GM12801 (cell line): ENCODE results near the gene RBBP8NL.

Experiments
- CTCF ChIP-seq: IDR thresholded peaks from one replicate; pipeline ENCODE4 v1.5.1; 2011; ENCODE audit warnings: control low read depth; ENCODE audit not compliant: insufficient read length; ENCODE audit errors: extremely low read depth

Gene RBBP8NL, protein sequence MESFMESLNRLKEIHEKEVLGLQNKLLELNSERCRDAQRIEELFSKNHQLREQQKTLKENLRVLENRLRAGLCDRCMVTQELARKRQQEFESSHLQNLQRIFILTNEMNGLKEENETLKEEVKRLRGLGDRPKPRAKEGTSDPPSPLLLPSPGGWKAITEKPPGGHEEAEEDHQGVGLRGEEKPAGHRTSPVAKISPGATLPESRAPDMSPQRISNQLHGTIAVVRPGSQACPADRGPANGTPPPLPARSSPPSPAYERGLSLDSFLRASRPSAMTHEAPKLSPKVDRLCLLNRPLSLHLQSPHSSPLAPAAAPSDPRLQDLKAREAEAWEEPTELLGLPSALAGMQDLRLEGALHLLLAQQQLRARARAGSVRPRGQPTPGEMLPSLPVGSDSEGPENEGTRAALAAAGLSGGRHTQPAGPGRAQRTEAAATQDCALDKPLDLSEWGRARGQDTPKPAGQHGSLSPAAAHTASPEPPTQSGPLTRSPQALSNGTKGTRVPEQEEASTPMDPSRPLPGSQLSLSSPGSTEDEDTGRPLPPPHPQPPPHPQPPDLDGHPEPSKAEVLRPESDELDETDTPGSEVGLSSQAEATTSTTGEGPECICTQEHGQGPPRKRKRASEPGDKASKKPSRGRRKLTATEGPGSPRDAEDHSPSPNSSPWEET

GRCh38 chr20:62427172-62428001, at the start of gene RBBP8NL:
TSS of gene RBBP8NL (minus strand) at chr20:62427539. CDS start at chr20:62419647, 7,892 bp downstream.
- no peak for TF ChIP-seq CTCF

DNA sequence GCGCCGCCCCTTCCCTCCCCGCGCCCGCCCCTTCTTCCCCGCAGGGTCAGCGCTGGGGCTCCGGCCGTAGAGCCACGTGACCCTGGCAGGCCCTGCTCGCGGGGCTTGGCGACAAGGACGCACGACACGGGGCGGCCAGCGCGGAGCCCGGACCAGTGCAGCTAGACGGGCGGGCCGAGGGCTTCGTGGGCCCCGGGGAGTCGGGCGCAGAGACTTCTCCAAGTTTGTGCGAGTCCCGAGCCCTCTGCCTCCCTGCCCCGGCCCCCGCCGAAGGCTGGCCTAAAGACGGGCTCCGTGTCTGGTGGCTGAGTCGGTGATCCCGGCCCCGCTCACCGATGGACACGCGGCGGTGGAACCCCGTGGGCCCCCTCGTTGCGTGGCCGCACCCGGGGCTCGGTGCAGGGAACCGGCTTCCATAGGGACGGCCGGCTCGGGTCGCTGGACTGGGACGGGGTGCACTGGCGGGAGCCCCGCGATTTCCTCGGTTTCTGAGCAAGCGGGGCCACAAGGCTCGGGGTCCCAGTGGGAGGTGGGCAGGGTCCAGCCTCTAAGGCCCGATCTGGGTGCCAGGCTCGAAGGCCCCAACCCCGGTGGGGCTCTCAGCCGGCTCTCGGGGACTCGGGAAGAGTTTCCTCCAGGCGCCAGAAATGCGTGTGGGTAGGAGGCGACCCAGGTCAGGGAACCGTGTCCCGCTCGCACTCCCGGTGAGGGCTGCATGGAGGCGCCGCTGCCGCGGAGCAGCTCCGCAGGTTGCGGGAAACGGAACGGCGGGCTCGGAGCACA, 48.9 kb upstream of the RBBP8NL start:
- no peak for TF ChIP-seq CTCF

DNA sequence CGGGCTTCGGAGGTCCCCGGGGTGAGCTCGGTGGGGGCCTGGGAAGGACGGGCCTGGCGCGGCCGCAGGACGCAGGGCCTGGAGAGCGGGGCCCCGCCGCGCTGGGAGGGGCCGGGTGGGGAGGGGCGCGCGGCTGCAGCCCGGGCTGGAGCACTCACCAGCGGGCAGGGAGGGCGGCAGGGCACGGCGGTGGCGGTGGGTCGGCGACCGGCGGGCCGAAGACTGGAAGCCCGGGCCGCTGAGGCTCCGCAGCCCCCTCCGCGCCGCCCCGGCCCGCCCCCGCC, 48.4 kb upstream of the RBBP8NL start, which contains the start of gene GATA5:
Gene GATA5, minus strand, starts transcription at position 224 of the 284 bp plus-strand sequence. CDS start 474 bp downstream, outside the sequence.
- no peak for TF ChIP-seq CTCF

DNA sequence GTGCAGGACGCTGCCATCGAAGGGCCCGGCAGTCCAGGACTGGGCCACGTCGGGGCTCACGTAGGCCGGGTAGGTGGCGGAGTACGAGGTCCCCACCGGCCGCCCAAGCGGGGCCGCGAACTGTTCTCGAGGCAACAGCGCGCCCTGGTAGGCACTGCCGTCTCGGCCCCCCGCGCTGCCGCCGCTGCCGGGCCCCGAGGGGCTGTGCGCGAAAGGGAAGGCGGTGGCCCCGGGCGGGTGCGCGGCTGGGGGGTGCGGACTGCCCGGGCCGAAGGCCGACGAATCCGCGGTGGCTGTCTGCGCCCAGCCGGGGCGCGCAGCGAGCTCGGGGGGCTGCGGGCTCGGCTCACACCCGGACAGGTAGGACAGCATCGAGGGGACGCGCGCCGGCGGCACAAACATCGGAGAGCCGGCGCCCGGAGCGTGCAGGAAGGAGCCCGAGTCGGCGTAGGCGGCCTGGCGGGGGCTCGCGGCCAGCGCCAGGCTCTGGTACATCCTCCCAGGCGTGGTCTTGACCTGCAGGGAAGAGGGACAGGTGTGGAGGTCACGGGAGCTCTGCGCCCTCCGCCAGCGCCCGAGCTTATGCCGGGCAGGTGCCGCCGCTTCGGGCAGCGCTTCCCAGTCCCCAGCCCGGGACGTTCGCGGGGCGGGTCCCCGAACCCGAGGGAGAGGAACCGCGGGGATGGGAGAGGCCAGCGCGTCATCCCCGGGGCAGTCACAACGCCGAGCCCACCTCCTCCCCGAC, 47.9 kb upstream of the RBBP8NL start:
- no peak for TF ChIP-seq CTCF

DNA sequence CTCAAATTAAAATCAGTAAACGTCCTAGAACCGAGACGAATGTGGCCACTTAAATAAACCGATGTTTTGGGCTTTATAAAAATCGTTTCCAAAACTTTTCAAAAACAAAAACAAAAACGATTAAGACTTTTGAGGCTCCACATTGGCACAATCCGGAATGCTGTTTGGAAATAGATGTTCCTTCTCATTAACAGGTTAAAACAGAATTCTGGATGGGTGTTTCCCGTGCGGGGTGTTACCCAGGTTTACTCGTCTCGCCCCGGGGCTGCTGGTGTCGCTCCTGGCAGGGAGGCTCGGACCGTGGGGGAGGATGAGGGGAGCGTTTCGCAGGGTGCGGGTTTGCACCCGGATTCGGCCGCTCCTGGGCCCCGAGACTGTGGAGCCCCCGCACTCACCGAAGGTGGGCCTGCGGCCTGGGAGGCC, 47.3 kb upstream of the RBBP8NL start:
- TF ChIP-seq CTCF, result no peak

DNA sequence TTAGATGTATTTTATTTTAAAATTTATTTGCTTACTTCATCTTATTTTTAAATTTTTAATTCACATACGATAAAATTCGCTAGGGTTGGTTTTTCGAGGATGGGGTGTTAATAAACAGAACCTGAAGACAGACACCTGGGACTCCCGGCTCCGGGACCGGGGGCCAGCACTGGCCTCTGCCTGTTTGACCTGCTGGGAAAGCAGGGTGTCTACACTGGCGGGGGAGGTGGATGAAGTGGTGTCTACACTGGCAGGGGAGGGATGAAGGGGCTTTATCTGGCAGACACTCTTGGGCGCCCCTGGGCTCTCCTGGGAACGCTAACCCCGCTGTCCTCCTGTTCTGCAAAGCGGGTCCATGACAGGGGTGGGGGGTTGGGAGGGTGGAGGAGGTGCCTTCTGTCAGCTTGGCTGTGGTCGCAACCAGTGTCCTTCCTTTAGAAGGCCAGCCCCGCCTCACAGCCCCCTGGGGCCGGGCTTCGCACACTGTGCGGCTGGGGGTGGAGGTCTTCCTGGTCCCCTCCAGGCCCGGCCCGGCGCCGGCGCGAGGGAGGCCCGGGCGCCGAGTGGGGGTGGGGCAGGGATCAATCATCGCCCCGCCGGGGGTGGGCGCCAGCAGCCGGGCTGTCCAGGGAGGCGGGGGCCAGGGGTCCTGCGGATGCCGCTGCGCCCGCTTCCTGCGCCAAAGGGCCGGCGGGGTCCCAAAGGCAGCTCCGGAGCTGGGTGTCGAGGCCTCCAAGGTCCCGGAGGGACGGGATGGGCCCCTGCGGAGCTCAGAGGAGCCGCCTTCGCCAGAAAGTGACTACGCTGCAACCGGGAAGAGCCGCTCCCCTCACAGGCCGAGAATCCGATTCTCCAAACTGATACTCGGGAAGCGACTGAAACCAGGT, 46.6 kb upstream of the RBBP8NL start:
- TF ChIP-seq CTCF, result no peak
